ENCODE measurements around the gene NELL1. TPM values are rescaled to one million over a fixed set of nuclear protein-coding genes. Genes with fewer than 3 reads are reported as not detected.

NELL1 gene
- total RNA-seq, 2 donors from 2014 or later, result not detected

- no peak for DNase-seq
- Histone ChIP-seq H3K9me3 (no peaks in the 10 kb centered on the region), H3K4me3 (no peak overlapping the region), H3K36me3 (replicated peaks in 1 of 2; ENCODE audit: insufficient read depth in 1 of 2, low read depth in 2 of 2) (no peaks in the 10 kb centered on the region), H3K27ac (no peak overlapping the region), H3K27me3 (no peaks in the 10 kb centered on the region), H3K4me1 (no peaks in the 10 kb centered on the region)
- no peak for ATAC-seq
- TF ChIP-seq POLR2A (IDR thresholded peaks at IDR 0.05), result no peak
- no peak for TF ChIP-seq CTCF (IDR thresholded peaks at IDR 0.05)
- WGBS, 2 donors, result 33 to 54% methylated on average over 2 of the region's 2 CpGs
- intact Hi-C loops (cut with DNase I), result no loop called here
These were observed 745.6 kb downstream of the NELL1 start for GRCh38 chr11:21414953-21415352.

- intact Hi-C loops (cut with DNase I), result no loop called here
- ATAC-seq, result no peak
- Histone ChIP-seq H3K36me3 (replicated peaks in 1 of 2; ENCODE audit: insufficient read depth in 1 of 2, low read depth in 2 of 2) (no peaks in the 10 kb centered on the region), H3K9me3 (no peaks in the 10 kb centered on the region), H3K27ac (no peak overlapping the region), H3K4me1 (no peaks in the 10 kb centered on the region), H3K4me3 (no peak overlapping the region), H3K27me3 (no peaks in the 10 kb centered on the region)
- TF ChIP-seq POLR2A (IDR thresholded peaks at IDR 0.05) (no peak), CTCF (IDR thresholded peaks at IDR 0.05) (no peak)
- WGBS, 2 donors, result 22 to 54% methylated on average over 2 of the region's 2 CpGs
- DNase-seq, result no peak
These were observed 746.2 kb downstream of the NELL1 start for GRCh38 chr11:21415606-21416005.

GRCh38 chr11:21421711-21422329 is 752.4 kb downstream of the NELL1 start:
- DNase-seq (no peak), ATAC-seq (no peak)
- no peak overlapping the region for H3K27ac ChIP-seq
- intact Hi-C loops (cut with DNase I), result no loop called here
- TF ChIP-seq CTCF (IDR thresholded peaks at IDR 0.05), result no peak
- TF ChIP-seq POLR2A (IDR thresholded peaks at IDR 0.05), result no peak
- WGBS, 2 donors, result 58 to 60% methylated on average over 5 of the region's 5 CpGs
- H3K36me3 ChIP-seq (replicated peaks in 1 of 2; ENCODE audit: insufficient read depth in 1 of 2, low read depth in 2 of 2), result no peaks in the 10 kb centered on the region
- H3K4me1 ChIP-seq, result no peaks in the 10 kb centered on the region
- no peaks in the 10 kb centered on the region for H3K27me3 ChIP-seq
- no peak overlapping the region for H3K4me3 ChIP-seq
- no peaks in the 10 kb centered on the region for H3K9me3 ChIP-seq

GRCh38 chr11:21426931-21427330 is 757.5 kb downstream of the NELL1 start:
- H3K36me3 ChIP-seq (replicated peaks in 1 of 2; ENCODE audit: insufficient read depth in 1 of 2, low read depth in 2 of 2), result no peaks in the 10 kb centered on the region
- no peaks in the 10 kb centered on the region for H3K27me3 ChIP-seq
- H3K9me3 ChIP-seq, result no peaks in the 10 kb centered on the region
- DNase-seq (no peak), ATAC-seq (no peak)
- no peak overlapping the region for H3K27ac ChIP-seq
- 46 to 67% methylated on average over 3 of the region's 3 CpGs for WGBS, 2 donors
- TF ChIP-seq POLR2A (IDR thresholded peaks at IDR 0.05) (no peak), CTCF (IDR thresholded peaks at IDR 0.05) (no peak)
- intact Hi-C loops (cut with DNase I), result no loop called here
- H3K4me3 ChIP-seq, result no peak overlapping the region
- no peaks in the 10 kb centered on the region for H3K4me1 ChIP-seq

- DNase-seq (no peak), ATAC-seq (no peak)
- TF ChIP-seq POLR2A (IDR thresholded peaks at IDR 0.05), result no peak
- no peak for TF ChIP-seq CTCF (IDR thresholded peaks at IDR 0.05)
- H3K9me3 ChIP-seq, result no peaks in the 10 kb centered on the region
- H3K27me3 ChIP-seq, result no peaks in the 10 kb centered on the region
- no peaks in the 10 kb centered on the region for H3K4me1 ChIP-seq
- H3K4me3 ChIP-seq, result no peak overlapping the region
- H3K27ac ChIP-seq, result no peak overlapping the region
- 24 to 32% methylated on average over 1 of the region's 1 CpG for WGBS, 2 donors
- no peaks in the 10 kb centered on the region for H3K36me3 ChIP-seq (replicated peaks in 1 of 2; ENCODE audit: insufficient read depth in 1 of 2, low read depth in 2 of 2)
- intact Hi-C loops (cut with DNase I), result no loop called here
These were observed 758.3 kb downstream of the NELL1 start for GRCh38 chr11:21427726-21428125.

All from body of pancreas (tissue), 4 donors.